Activated CD8-positive, alpha-beta T cell treated with anti-CD3 and anti-CD28 coated beads, Interleukin-2, amount 10 ng/mL, durations not matched to agents 7 days and 5 days (primary cell): ENCODE data around the gene KIF5C. TPM values are rescaled to one million over a fixed set of nuclear protein-coding genes. Genes with fewer than 3 reads are reported as not detected.

Experiments
- ATAC-seq: fragments of 150-1000 bp; cut with Tn5 transposase; one replicate; pipeline ENCODE4 v1.10.0; 2021; ENCODE audit warnings: moderate library complexity
- CTCF ChIA-PET: fragments of 350-600 bp; sonication (Branson Sonifier 250); formaldehyde crosslinking; loops from one replicate; lab custom pipeline; 2021; ENCODE audit warnings: antibody characterized with exemption; lab: Charles Lee
- POLR2A ChIA-PET: fragments of 350-600 bp; sonication (Branson Sonifier 250); formaldehyde crosslinking; loops from one replicate; lab custom pipeline; 2021; ENCODE audit warnings: antibody characterized with exemption; lab: Charles Lee
- DNase-seq: peaks from one replicate; pipeline ENCODE4 v3.0.0-alpha.2; 2020
- H3K27ac Mint-ChIP-seq: one replicate; pipeline ENCODE4 v1.8.0; 2021; ENCODE audit warnings: mild to moderate bottlenecking, mixed read lengths
- H3K27me3 Mint-ChIP-seq: one replicate; pipeline ENCODE4 v1.8.0; 2021; ENCODE audit warnings: low read depth, mixed read lengths
- H3K36me3 Mint-ChIP-seq: one replicate; pipeline ENCODE4 v1.8.0; 2021; ENCODE audit warnings: low read depth, mixed read lengths
- H3K4me1 Mint-ChIP-seq: one replicate; pipeline ENCODE4 v1.8.0; 2021; ENCODE audit warnings: low read depth, mixed read lengths
- H3K4me3 Mint-ChIP-seq: one replicate; pipeline ENCODE4 v1.8.0; 2021; ENCODE audit warnings: mild to moderate bottlenecking, mixed read lengths
- H3K9me3 Mint-ChIP-seq: one replicate; pipeline ENCODE4 v1.8.0; 2022; ENCODE audit warnings: mixed read lengths; ENCODE audit not compliant: insufficient read depth
- total RNA-seq, 2 experiments: library from RNA; stranded (reverse); gene quantifications; one replicate each; pipeline ENCODE4 v1.2.3, GENCODE V29; 2021

Gene KIF5C
- total RNA-seq, 2 experiments from 2014 or later = 4.4 to 6.5 TPM

- POLR2A ChIA-PET = no interaction called here
Measured at GRCh38 chr2:148913061-148913460, 38.0 kb downstream of the KIF5C start.

GRCh38 chr2:148913492-148913891 lies 38.5 kb downstream of the KIF5C start:
- Mint-ChIP-seq H3K27ac (no peak overlapping the region), H3K4me3 (no peak overlapping the region), H3K36me3 (no peaks in the 10 kb centered on the region), H3K4me1 (no peaks in the 10 kb centered on the region), H3K27me3 (no peaks in the 10 kb centered on the region), H3K9me3 (no peaks in the 10 kb centered on the region)
- DNase-seq (no peak), ATAC-seq (no peak)
- POLR2A ChIA-PET = no interaction called here
- CTCF ChIA-PET = no interaction called here

More at GRCh38 chr2:148913061-148913460, 38.0 kb downstream of the KIF5C start:
- Mint-ChIP-seq H3K36me3 (no peaks in the 10 kb centered on the region), H3K4me1 (no peaks in the 10 kb centered on the region), H3K27me3 (no peaks in the 10 kb centered on the region), H3K9me3 (no peaks in the 10 kb centered on the region), H3K27ac (no peak overlapping the region), H3K4me3 (no peak overlapping the region)
- CTCF ChIA-PET = no interaction called here
- DNase-seq = no peak
- ATAC-seq = no peak

- Mint-ChIP-seq H3K27ac (no peak overlapping the region), H3K4me3 (no peak overlapping the region), H3K27me3 (no peaks in the 10 kb centered on the region), H3K4me1 (no peaks in the 10 kb centered on the region), H3K36me3 (no peaks in the 10 kb centered on the region), H3K9me3 (no peaks in the 10 kb centered on the region)
- CTCF ChIA-PET = no interaction called here
- no peak for DNase-seq
- POLR2A ChIA-PET = interaction anchor here (0.5 kb wide), 1 partner anchor 796 kb away, joined by 4 read pairs; no protein-coding TSS in a partner anchor
- ATAC-seq = no peak
Measured at GRCh38 chr2:148914463-148914862, 39.4 kb downstream of the KIF5C start.

- no peak for ATAC-seq
- H3K9me3 Mint-ChIP-seq = no peaks in the 10 kb centered on the region
- no peaks in the 10 kb centered on the region for H3K4me1 Mint-ChIP-seq
- CTCF ChIA-PET = no interaction called here
- no peaks in the 10 kb centered on the region for H3K36me3 Mint-ChIP-seq
- DNase-seq = no peak
- no peak overlapping the region for H3K4me3 Mint-ChIP-seq
- no peak overlapping the region for H3K27ac Mint-ChIP-seq
- POLR2A ChIA-PET = no interaction called here
- no peaks in the 10 kb centered on the region for H3K27me3 Mint-ChIP-seq
Measured at GRCh38 chr2:148917431-148917830, 42.4 kb downstream of the KIF5C start.

GRCh38 chr2:148918554-148918953 lies 43.5 kb downstream of the KIF5C start:
- ChIA-PET POLR2A (no interaction called here), CTCF (interaction anchor here (1.1 kb wide), 1 partner anchor 9 kb away, joined by 3 read pairs; no protein-coding TSS in a partner anchor)
- no peaks in the 10 kb centered on the region for H3K27me3 Mint-ChIP-seq

GRCh38 chr2:148920559-148920958 lies 45.5 kb downstream of the KIF5C start:
- ChIA-PET POLR2A (no interaction called here), CTCF (no interaction called here)
- Mint-ChIP-seq H3K9me3 (no peaks in the 10 kb centered on the region), H3K4me3 (no peak overlapping the region), H3K4me1 (no peaks in the 10 kb centered on the region), H3K27ac (no peak overlapping the region), H3K27me3 (no peaks in the 10 kb centered on the region), H3K36me3 (no peaks in the 10 kb centered on the region)
- ATAC-seq = no peak
- no peak for DNase-seq

More at GRCh38 chr2:148918554-148918953, 43.5 kb downstream of the KIF5C start:
- no peaks in the 10 kb centered on the region for H3K4me1 Mint-ChIP-seq
- H3K36me3 Mint-ChIP-seq = no peaks in the 10 kb centered on the region
- no peaks in the 10 kb centered on the region for H3K9me3 Mint-ChIP-seq
- no peak for DNase-seq
- no peak overlapping the region for H3K4me3 Mint-ChIP-seq
- H3K27ac Mint-ChIP-seq = no peak overlapping the region
- no peak for ATAC-seq

- Mint-ChIP-seq H3K36me3 (peaks cover 3% of the 10 kb centered on the region), H3K4me3 (no peak overlapping the region), H3K9me3 (no peaks in the 10 kb centered on the region), H3K27ac (no peak overlapping the region), H3K4me1 (peaks cover 12% of the 10 kb centered on the region), H3K27me3 (no peaks in the 10 kb centered on the region)
- ChIA-PET CTCF (interaction anchor here (1.2 kb wide), 1 partner anchor 413 kb away, joined by 5 read pairs; no protein-coding TSS in a partner anchor), POLR2A (no interaction called here)
- ATAC-seq = no peak
- no peak for DNase-seq
Measured at GRCh38 chr2:148922062-148922461, 47.0 kb downstream of the KIF5C start.

GRCh38 chr2:148922776-148923475 lies 47.9 kb downstream of the KIF5C start:
- no peaks in the 10 kb centered on the region for H3K27me3 Mint-ChIP-seq
- H3K4me3 Mint-ChIP-seq = no peak overlapping the region
- no peaks in the 10 kb centered on the region for H3K9me3 Mint-ChIP-seq
- no peak for ATAC-seq
- ChIA-PET POLR2A (no interaction called here), CTCF (interaction anchor here (1.2 kb wide), 1 partner anchor 413 kb away, joined by 5 read pairs; no protein-coding TSS in a partner anchor)
- H3K27ac Mint-ChIP-seq = no peak overlapping the region
- peaks cover 20% of the 10 kb centered on the region for H3K4me1 Mint-ChIP-seq
- H3K36me3 Mint-ChIP-seq = peaks cover 3% of the 10 kb centered on the region
- no peak for DNase-seq

GRCh38 chr2:148924514-148925178 lies 49.6 kb downstream of the KIF5C start:
- H3K4me3 Mint-ChIP-seq = no peak overlapping the region
- H3K27me3 Mint-ChIP-seq = no peaks in the 10 kb centered on the region
- DNase-seq (no peak), ATAC-seq (no peak)
- ChIA-PET CTCF (interaction anchor here (1.0 kb wide), 1 partner anchor 44 kb away, joined by 3 read pairs; no protein-coding TSS in a partner anchor), POLR2A (no interaction called here)
- peaks cover 21% of the 10 kb centered on the region for H3K4me1 Mint-ChIP-seq
- no peaks in the 10 kb centered on the region for H3K9me3 Mint-ChIP-seq
- H3K27ac Mint-ChIP-seq = no peak overlapping the region
- peaks cover 3% of the 10 kb centered on the region for H3K36me3 Mint-ChIP-seq

- peaks cover 3% of the 10 kb centered on the region for H3K36me3 Mint-ChIP-seq
- ChIA-PET POLR2A (interaction anchor here (0.8 to 1.2 kb wide), 2 partner anchors 323 to 398 kb away, joined by 3 read pairs; no protein-coding TSS in a partner anchor), CTCF (interaction anchor here (0.7 to 1.6 kb wide), 8 partner anchors 20 to 82 kb away, joined by 3 to 10 read pairs (median 3); no protein-coding TSS in a partner anchor)
- peak overlapping the region; percentile 85 for H3K27ac Mint-ChIP-seq
- peak; percentile 68 for DNase-seq
- no peaks in the 10 kb centered on the region for H3K27me3 Mint-ChIP-seq
- peaks cover 21% of the 10 kb centered on the region for H3K4me1 Mint-ChIP-seq
- H3K4me3 Mint-ChIP-seq = peak overlapping the region; percentile 77
- ATAC-seq = peak; percentile 84
- H3K9me3 Mint-ChIP-seq = no peaks in the 10 kb centered on the region
Measured at GRCh38 chr2:148926291-148926961, 51.4 kb downstream of the KIF5C start.

- POLR2A ChIA-PET = interaction anchor here (0.8 to 1.2 kb wide), 2 partner anchors 324 to 399 kb away, joined by 3 read pairs; no protein-coding TSS in a partner anchor
- Mint-ChIP-seq H3K4me3 (peak overlapping the region; percentile 77), H3K27ac (peak overlapping the region; percentile 85), H3K4me1 (peaks cover 21% of the 10 kb centered on the region), H3K9me3 (no peaks in the 10 kb centered on the region), H3K27me3 (no peaks in the 10 kb centered on the region), H3K36me3 (peaks cover 3% of the 10 kb centered on the region)
- CTCF ChIA-PET = interaction anchor here (0.7 to 1.6 kb wide), 12 partner anchors 8 to 82 kb away, joined by 3 to 10 read pairs (median 3); no protein-coding TSS in a partner anchor
- ATAC-seq = peak; percentile 81
- peak; percentile 54 for DNase-seq
Measured at GRCh38 chr2:148926981-148927401, 52.0 kb downstream of the KIF5C start.
